Skin of body (tissue), 2 donors: Measurements from ENCODE around the gene RSAD1. TPM values are rescaled to one million over a fixed set of nuclear protein-coding genes. Genes with fewer than 3 reads are reported as not detected.
A peak's percentile ranks its signal among the peaks of the same experiment; 100 is the strongest.

ENCODE experiments used
- DNase-seq: peaks from one replicate; lab custom pipeline; 2025; lab: John Stamatoyannopoulos, UW
- total RNA-seq: library from RNA; depleted of rRNA; stranded (reverse); fragments of >200 nt; gene quantifications from one replicate; pipeline ENCODE4 v1.2.3, GENCODE V29; 2014

RSAD1 gene
- total RNA-seq, result 19.4 TPM

- peak; percentile 79 for DNase-seq
Observed at GRCh38 chr17:50478391-50479381, at the start of gene RSAD1. TSS of gene RSAD1 (plus strand) at chr17:50478860. CDS start at chr17:50478885, 25 bp downstream.

DNA sequence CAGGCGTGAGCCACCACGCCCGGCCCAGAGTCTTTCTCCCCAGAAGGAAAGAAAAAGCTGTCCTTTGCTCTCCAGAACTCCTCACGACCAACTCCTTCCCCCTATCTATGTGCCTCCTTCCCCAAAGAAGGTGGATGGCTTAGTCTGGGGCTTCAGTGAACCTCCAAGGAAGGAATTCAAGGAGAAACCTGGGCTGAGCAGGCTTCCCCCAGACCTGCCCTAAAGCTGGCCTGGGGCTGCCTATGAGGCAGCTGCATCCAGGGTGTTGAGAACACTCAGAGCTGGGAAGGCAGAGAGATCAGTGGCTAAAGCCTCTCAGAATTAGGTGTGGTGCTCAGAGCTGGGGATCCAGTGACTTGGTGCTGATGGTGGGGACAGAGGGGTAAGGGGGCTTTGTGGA, 48.9 kb upstream of the RSAD1 start:
- no peak for DNase-seq

- peak; percentile 93 for DNase-seq
Observed at GRCh38 chr17:50430821-50431618, 47.6 kb upstream of the RSAD1 start.

GRCh38 chr17:50432125-50432762, 46.4 kb upstream of the RSAD1 start:
- no peak for DNase-seq

- DNase-seq, result no peak
Observed at GRCh38 chr17:50437409-50437808, 41.3 kb upstream of the RSAD1 start.

- DNase-seq, result no peak
Observed at GRCh38 chr17:50439008-50439407, 39.7 kb upstream of the RSAD1 start.

DNA sequence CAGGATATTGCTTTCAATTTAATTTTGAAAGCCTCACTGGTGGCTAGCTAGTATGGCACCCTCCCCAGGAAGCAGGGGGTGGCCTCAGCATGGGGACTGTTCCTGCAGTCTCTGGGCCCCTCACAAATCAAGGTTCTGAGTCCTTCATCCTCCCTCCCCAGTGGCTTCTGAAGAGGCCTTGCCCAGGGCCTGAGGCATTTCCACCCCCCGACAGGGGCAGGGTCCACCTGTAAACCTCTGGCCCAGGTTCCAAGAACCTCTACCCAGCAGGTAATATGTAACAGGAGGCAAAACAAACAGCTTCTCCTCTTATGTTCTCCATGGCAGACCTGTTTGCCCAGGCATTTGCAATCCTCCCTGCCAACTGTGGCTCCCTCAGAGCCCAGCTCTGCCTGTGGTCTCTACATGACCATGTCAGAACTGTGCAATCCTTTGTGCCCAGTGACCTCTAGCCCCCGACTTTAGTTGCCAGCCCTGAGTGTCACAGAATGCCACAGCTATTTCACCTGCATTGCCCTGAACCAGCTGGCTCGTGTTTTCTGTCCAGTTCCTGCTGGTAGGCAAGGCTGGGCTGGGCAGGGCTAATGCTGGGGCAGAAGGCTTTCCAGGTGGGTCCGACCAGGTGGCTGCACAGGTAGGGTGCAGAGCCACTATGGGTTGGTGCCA, 38.4 kb upstream of the RSAD1 start:
- no peak for DNase-seq

DNA sequence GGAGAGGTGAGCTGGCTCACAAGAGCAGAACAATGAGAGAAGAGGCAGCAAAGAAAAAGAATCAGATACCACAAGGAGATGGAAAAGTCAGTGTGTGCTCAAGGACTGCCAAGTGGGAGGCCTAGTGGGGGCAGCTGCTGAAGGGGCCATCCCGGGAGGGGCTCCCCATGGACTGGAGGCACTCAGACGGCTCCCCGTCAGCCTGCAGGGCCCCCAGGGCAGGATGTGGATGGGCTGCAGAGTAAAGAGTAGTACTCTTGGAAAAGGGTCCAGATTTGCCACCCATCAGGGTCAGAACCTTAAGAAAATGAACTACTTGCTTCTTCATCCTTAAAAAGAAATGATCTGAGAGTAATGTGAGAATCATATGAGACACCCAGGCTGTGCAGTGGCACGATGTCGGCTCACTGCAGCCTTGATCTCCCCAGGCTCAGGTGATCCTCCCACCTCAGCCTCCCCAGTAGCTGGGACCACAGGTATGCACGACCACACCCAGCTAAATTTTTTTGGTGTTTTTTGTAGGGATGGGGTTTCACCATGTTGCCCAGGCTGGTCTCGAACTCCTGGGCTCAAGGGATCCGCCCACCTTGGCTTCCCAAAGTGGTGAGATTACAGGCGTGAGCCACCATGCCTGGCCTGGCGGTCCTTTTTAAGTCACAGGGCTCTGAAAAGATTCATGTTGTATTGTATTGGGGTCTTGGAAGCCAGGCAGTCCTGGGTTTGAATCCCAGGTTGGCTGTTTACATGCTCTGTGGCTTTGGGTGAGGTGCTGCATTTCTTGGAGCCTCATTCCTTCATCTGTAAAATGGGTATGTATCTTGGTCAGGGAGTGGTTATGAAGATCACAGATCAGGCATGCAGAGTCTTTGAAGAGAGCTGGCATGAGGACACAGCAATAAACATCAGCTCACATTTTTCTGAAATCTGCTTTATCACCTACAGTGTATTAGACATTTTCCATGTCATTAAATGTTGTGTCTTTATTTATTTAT, 37.5 kb upstream of the RSAD1 start:
- DNase-seq, result no peak

GRCh38 chr17:50443505-50443974, 35.1 kb upstream of the RSAD1 start:
- DNase-seq, result peak; percentile 72

- DNase-seq, result no peak
Observed at GRCh38 chr17:50444841-50445715, 33.6 kb upstream of the RSAD1 start.

GRCh38 chr17:50445730-50446325, 32.8 kb upstream of the RSAD1 start:
- DNase-seq, result peak; percentile 74

DNA sequence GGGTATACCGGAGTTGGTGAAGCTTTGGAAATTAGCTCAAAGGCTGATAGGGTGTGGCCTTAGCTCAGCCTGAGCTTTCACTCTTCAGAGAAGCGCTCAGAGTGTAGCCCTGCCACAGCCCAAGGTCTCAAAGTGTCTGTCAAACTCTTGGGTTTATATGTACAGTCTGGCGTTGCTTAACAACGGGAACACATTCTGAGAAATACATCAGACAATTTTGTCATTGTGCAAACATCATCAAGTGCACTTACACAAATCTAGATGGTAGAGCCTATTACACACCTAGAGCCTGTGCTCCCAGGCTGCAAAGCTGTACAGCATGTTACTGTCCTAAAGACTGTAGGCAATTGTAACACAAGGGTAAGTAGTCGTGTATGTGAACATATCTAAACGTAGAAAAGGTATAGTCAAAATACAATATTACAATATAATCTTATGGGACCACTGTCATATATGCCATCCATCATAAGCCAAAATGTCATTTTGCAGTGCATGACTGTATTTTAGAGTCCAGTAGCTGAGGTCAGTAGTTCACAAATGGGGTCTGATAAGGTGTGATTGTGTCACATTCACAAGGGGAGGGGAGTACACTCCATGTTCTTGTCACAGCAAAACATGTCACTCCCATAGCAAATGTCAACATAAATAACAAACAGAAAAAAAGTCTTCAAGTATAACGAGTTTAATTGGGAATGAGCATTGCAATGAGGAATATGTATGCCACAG, 30.6 kb upstream of the RSAD1 start:
- DNase-seq, result no peak

GRCh38 chr17:50448643-50449042, 30.0 kb upstream of the RSAD1 start:
- DNase-seq, result no peak

DNA sequence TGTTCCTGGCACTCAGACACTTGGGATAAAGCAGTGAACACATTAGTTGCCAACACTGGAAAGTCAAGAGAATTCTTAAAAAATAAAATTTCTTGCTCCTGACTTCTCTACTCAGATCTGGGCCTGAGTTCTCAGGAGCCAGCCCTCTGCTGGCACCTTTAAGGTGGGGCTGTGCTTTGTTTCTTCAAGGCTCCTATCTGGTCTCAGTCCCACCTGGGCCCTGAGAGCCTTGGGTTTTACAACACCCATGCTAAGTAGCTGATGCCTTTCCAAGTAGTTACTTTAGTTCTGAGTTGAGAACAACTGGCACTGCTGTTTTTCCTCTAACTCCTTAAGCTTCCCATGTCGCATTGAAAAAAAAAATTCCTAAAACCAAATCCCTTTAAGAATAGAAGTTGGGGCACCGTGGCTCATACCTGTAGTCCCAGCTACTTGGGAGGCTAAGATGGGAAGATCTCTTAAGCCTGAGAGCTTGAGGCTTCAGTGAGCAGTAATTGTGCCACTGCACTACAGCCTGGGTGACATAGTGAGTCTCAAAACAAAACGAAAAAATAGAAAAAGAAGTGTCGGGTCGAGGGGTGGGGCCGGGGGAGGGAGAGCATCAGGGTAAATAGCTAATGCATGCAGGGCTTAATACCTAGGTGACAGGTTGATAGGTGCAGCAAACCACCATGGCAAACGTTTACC, 26.6 kb upstream of the RSAD1 start:
- DNase-seq, result no peak

DNA sequence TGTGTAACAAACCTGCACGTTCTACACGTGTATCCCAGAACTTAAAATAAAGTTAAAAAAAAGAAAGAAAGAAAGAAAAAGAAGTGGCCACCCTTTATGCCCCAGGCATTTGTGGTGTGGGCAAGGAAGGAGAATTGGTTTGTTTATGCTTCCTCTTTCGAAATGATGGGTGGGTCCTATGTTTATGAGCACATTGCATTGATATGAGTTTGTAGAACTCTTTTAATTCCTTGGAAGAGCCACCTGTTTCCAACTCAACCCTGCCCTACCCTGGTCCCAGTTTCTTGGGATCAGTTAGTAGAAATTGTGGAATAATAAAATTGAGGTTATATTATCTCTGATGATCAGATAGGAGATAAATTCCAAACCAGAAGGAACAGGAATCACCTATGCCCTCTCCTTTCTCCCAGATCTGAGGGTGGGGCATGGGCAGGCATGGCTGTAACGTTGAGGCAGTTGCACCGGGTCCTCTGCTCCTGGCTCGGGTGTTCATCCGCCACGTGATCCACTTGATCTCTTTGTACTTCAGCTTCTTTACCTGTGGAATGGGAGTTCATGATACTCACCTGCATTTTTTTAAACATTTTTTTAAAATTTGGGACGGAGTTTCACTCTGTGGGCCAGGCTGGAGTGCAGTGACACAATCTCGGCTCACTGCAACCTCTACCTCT, 25.9 kb upstream of the RSAD1 start:
- no peak for DNase-seq

DNA sequence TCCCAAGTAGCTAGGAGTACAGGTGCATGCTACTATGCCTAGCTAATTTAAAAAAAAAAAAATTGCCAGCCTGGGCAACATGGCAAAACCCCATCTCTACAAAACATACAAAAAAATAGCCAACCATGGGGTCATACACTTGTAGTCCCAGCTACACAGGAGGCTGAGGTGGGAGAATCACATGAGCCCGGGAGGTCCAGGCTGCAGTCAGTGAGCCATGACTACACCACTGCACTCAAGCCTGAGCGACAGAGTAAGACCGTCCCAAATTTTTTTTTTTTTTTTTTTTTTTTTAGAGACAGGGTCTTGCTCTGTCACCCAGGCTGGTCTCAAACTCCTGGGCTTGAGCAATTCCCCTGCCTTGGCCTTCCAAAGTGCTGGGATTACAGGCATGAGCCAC, 24.8 kb upstream of the RSAD1 start:
- no peak for DNase-seq

DNA sequence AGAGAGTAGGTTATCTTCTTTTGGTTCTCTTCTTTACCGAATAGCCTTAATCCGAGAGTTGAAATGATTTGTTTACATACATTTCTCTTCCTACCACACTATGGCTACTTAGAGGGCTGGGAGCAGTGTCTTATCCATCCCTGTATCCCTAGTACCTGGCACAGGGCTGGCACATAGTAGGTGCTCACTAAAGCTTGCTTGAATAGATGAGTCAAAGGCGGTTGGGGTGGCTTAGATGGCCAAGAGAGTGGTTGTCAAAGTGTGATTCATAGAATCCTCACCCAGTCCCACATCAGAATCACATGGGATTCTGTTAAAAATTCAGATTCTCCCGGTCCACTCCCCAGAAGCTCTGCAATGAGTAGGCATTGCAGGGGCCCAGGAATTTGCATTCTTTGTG, 21.0 kb upstream of the RSAD1 start:
- no peak for DNase-seq
